Measurements from ENCODE around the gene KIRREL1. TPM values are rescaled to one million over a fixed set of nuclear protein-coding genes. Genes with fewer than 3 reads are reported as not detected.

Gene KIRREL1
- total RNA-seq, 1 experiment from 2014 or later = 30.5 TPM

- Histone ChIP-seq H3K4me1 (ENCODE audit: insufficient read depth, low read length) (no peaks in the 10 kb centered on the region), H2BK15ac (ENCODE audit: low read depth, low read length) (no peak overlapping the region), H3K4ac (ENCODE audit: low read depth, low read length) (no peak overlapping the region), H2BK20ac (ENCODE audit: low read depth, low read length, poor library complexity, severe bottlenecking) (no peak overlapping the region), H3T11ph (ENCODE audit: low read length) (no peak overlapping the region), H3K9ac (ENCODE audit: extremely low read depth, insufficient read length, low read length) (no peak overlapping the region), H4K20me1 (ENCODE audit: control insufficient read depth, insufficient read depth, insufficient read length) (no peaks in the 10 kb centered on the region), H3K23ac (ENCODE audit: insufficient read length, low read depth, low read length) (no peak overlapping the region), H4K5ac (ENCODE audit: insufficient read length, low read depth, low read length) (no peak overlapping the region), H3K23me2 (ENCODE audit: insufficient read length, low read depth, low read length, poor library complexity, severe bottlenecking) (no peaks in the 10 kb centered on the region), H3K4me2 (ENCODE audit: insufficient read depth, insufficient read length, low read length) (no peak overlapping the region), H3K9me3 (ENCODE audit: control insufficient read depth, low read depth, low read length) (no peaks in the 10 kb centered on the region), H2BK12ac (ENCODE audit: insufficient read length, low read depth, low read length) (no peak overlapping the region), H3K79me1 (ENCODE audit: insufficient read depth, low read depth, low read length, poor library complexity, severe bottlenecking) (no peaks in the 10 kb centered on the region), H2BK120ac (ENCODE audit: low read depth, low read length, poor library complexity, severe bottlenecking) (no peak overlapping the region), H2AFZ (ENCODE audit: low read length) (no peak overlapping the region), H4K8ac (replicated peaks; ENCODE audit: insufficient read length, low read depth, low read length) (no peak overlapping the region), H3K27me3 (ENCODE audit: insufficient read depth, low read length) (no peaks in the 10 kb centered on the region), H3K79me2 (ENCODE audit: insufficient read depth, low read length) (no peaks in the 10 kb centered on the region), H2AK5ac (ENCODE audit: insufficient read length, low read length) (no peak overlapping the region), H3K14ac (ENCODE audit: insufficient read depth, low read length) (no peak overlapping the region), H3K27ac (ENCODE audit: insufficient read length, low read depth, low read length) (no peak overlapping the region), H2BK5ac (ENCODE audit: insufficient read length, low read length) (no peak overlapping the region), H4K91ac (ENCODE audit: insufficient read length, low read depth, low read length) (no peak overlapping the region), H3K18ac (ENCODE audit: insufficient read length, low read depth, low read length) (no peak overlapping the region), H3K56ac (ENCODE audit: insufficient read length, low read depth, low read length) (no peak overlapping the region)
- H3K4me1 Mint-ChIP-seq = 0 out of 4 replicates have a peak, but pooled peaks cover 0 to 2% of the 10 kb centered on the region in 2 experiments
- no CpG with 5 or more reads among the region's 2 CpGs for WGBS (ENCODE audit: extremely low coverage, insufficient read length, low lambda C conversion rate)
- H3K36me3 Mint-ChIP-seq (ENCODE audit: insufficient read depth in 1 of 3, low read depth in 3 of 3) = no peaks in the 10 kb centered on the region
- no peak for TF ChIP-seq CTCF (conservative IDR thresholded peaks at IDR 0.05)
- no peak overlapping the region; a peak in 1 of 7 replicates for H3K27ac Mint-ChIP-seq
- no peaks in the 10 kb centered on the region for H3K9me3 Mint-ChIP-seq
- no peak overlapping the region for H3K4me3 Mint-ChIP-seq
- H3K27me3 Mint-ChIP-seq (ENCODE audit: low read depth) = peaks cover 30% of the 10 kb centered on the region
- DNase-seq = no peak
These were observed 36.7 kb upstream of the KIRREL1 start for GRCh38 chr1:157956732-157957131.

Data from H9 (cell line).